Measurements from ENCODE around the gene ZNF532. TPM values are rescaled to one million over a fixed set of nuclear protein-coding genes. Genes with fewer than 3 reads are reported as not detected.

Gene ZNF532
- polyA plus RNA-seq, 1 donor (not counting 4 experiments of a cell fraction or from before 2014, with no cell fraction given) = 31.5 TPM

GRCh38 chr18:58979615-58980014 lies 114.9 kb downstream of the ZNF532 start:
- FAIRE-seq (no peak), DNase-seq (ENCODE audit: low read depth, low spot score) (no peak)
- no peak for TF ChIP-seq EZH2 (IDR thresholded peaks at IDR 0.05; ENCODE audit: low read length)
- no peak for TF ChIP-seq CTCF (optimal IDR thresholded peaks at IDR 0.05 in 1 of 3, IDR thresholded peaks at IDR 0.05 in 1 of 3, conservative IDR thresholded peaks at IDR 0.05 in 1 of 3; ENCODE audit: extremely low read depth in 1 of 3, insufficient read depth in 2 of 3, low read length in 3 of 3)
- no peaks in the 10 kb centered on the region for H3K79me2 ChIP-seq (ENCODE audit: control insufficient read depth, insufficient read depth, low read length)
- no peak overlapping the region for H3K27ac ChIP-seq (ENCODE audit: control insufficient read depth, insufficient read depth, low read length)
- H3K36me3 ChIP-seq (ENCODE audit: control insufficient read depth in 2 of 2, extremely low read depth in 1 of 2, insufficient read depth in 2 of 2, low read length in 2 of 2) = peaks cover 7 to 23% of the 10 kb centered on the region in 2 experiments
- H3K9me1 ChIP-seq (ENCODE audit: control insufficient read depth, extremely low read depth, insufficient read depth, low read length) = no peaks in the 10 kb centered on the region
- H3K4me1 ChIP-seq (ENCODE audit: control insufficient read depth, extremely low read depth, insufficient read depth, low read length) = no peaks in the 10 kb centered on the region
- H3K9ac ChIP-seq (ENCODE audit: control insufficient read depth, extremely low read depth, insufficient read depth, low read length) = no peak overlapping the region
- H3K4me3 ChIP-seq (ENCODE audit: control insufficient read depth in 2 of 3, extremely low read depth in 1 of 3, insufficient read depth in 2 of 3, low read depth in 1 of 3, low read length in 3 of 3) = no peak overlapping the region
- no peak overlapping the region for H3K4me2 ChIP-seq (ENCODE audit: control insufficient read depth, extremely low read depth, insufficient read depth, low read depth, low read length)
- H3K9me3 ChIP-seq (ENCODE audit: control insufficient read depth, low read depth, low read length) = no peaks in the 10 kb centered on the region
- no peak overlapping the region for H2AFZ ChIP-seq (ENCODE audit: control insufficient read depth, low read length)
- H3K27me3 ChIP-seq (ENCODE audit: control insufficient read depth, extremely low read depth, insufficient read depth, low read length) = no peaks in the 10 kb centered on the region
- dilution Hi-C loops (cut with MboI; ENCODE audit: extremely low pct_ligation_motif_present, low sequenced_read_pairs) = no loop called here
- H4K20me1 ChIP-seq (ENCODE audit: control insufficient read depth, extremely low read depth, insufficient read depth, low read length) = no peaks in the 10 kb centered on the region

- H3K9me3 ChIP-seq (ENCODE audit: control insufficient read depth, low read depth, low read length) = no peaks in the 10 kb centered on the region
- no peak overlapping the region for H3K4me3 ChIP-seq (ENCODE audit: control insufficient read depth in 2 of 3, extremely low read depth in 1 of 3, insufficient read depth in 2 of 3, low read depth in 1 of 3, low read length in 3 of 3)
- no peak overlapping the region for H3K4me2 ChIP-seq (ENCODE audit: control insufficient read depth, extremely low read depth, insufficient read depth, low read depth, low read length)
- FAIRE-seq (no peak), DNase-seq (ENCODE audit: low read depth, low spot score) (no peak)
- TF ChIP-seq EZH2 (IDR thresholded peaks at IDR 0.05; ENCODE audit: low read length) = no peak
- TF ChIP-seq CTCF (optimal IDR thresholded peaks at IDR 0.05 in 1 of 3, IDR thresholded peaks at IDR 0.05 in 1 of 3, conservative IDR thresholded peaks at IDR 0.05 in 1 of 3; ENCODE audit: extremely low read depth in 1 of 3, insufficient read depth in 2 of 3, low read length in 3 of 3) = no peak
- H2AFZ ChIP-seq (ENCODE audit: control insufficient read depth, low read length) = no peak overlapping the region
- no peaks in the 10 kb centered on the region for H3K79me2 ChIP-seq (ENCODE audit: control insufficient read depth, insufficient read depth, low read length)
- dilution Hi-C loops (cut with MboI; ENCODE audit: extremely low pct_ligation_motif_present, low sequenced_read_pairs) = no loop called here
- H3K4me1 ChIP-seq (ENCODE audit: control insufficient read depth, extremely low read depth, insufficient read depth, low read length) = no peaks in the 10 kb centered on the region
- no peak overlapping the region for H3K27ac ChIP-seq (ENCODE audit: control insufficient read depth, insufficient read depth, low read length)
- no peaks in the 10 kb centered on the region for H3K9me1 ChIP-seq (ENCODE audit: control insufficient read depth, extremely low read depth, insufficient read depth, low read length)
- no peaks in the 10 kb centered on the region for H3K27me3 ChIP-seq (ENCODE audit: control insufficient read depth, extremely low read depth, insufficient read depth, low read length)
- H3K36me3 ChIP-seq (ENCODE audit: control insufficient read depth in 2 of 2, extremely low read depth in 1 of 2, insufficient read depth in 2 of 2, low read length in 2 of 2) = peaks cover 6 to 23% of the 10 kb centered on the region in 2 experiments
- H4K20me1 ChIP-seq (ENCODE audit: control insufficient read depth, extremely low read depth, insufficient read depth, low read length) = no peaks in the 10 kb centered on the region
- no peak overlapping the region for H3K9ac ChIP-seq (ENCODE audit: control insufficient read depth, extremely low read depth, insufficient read depth, low read length)
Observed at GRCh38 chr18:58980991-58981390, 116.3 kb downstream of the ZNF532 start.

Measured in keratinocyte (primary cell).